Activated CD8-positive, alpha-beta memory T cell treated with anti-CD3 and anti-CD28 coated beads, Interleukin-2, amount 50 U/mL, for 1 hour (primary cell): ENCODE results near the gene LFNG.

Source experiments
- DNase-seq: peaks from one replicate; pipeline ENCODE4 v3.0.0-alpha.2; 2020; ENCODE audit errors: extremely low read depth

LFNG gene

DNA sequence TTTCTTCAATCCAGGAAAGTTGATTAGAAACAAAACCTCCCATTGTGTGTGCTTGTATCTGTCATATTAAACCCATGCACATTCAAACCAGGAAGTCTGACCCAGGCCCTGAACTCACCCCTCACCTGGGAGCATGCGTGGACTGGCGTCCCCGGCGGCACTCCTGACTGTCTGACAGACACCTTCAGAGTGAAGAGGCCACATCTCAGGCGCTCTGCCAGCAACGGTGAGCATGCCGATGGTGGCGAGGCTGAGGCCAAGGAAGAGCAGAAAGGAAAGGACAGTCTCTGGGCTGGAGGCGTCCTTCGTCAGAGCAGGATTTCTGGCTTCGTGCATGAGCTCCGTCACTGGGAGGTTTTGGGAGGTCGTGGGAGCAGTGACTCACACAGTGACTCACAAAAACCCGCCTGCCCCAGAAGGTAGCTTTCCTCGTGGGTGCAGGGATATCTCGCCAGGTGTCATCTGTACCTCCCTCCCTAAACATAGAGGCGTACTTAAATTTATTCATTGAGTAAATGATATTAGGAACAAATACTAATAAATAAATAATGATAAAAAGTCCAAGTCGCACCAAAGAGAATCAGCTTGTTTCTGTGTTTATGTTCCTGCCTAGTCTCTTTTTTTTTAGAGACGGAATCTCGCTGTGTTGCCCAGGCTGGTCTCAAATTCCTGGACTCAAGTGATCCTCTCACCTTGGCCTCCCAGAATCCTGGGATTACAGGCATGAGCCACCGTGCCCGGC lies 52.7 kb downstream of the LFNG start:
- no peak for DNase-seq

- no peak for DNase-seq
Observed at GRCh38 chr7:2573761-2574160, 54.2 kb downstream of the LFNG start.

- DNase-seq, result no peak
Observed at GRCh38 chr7:2575046-2575732, 55.6 kb downstream of the LFNG start.

DNA sequence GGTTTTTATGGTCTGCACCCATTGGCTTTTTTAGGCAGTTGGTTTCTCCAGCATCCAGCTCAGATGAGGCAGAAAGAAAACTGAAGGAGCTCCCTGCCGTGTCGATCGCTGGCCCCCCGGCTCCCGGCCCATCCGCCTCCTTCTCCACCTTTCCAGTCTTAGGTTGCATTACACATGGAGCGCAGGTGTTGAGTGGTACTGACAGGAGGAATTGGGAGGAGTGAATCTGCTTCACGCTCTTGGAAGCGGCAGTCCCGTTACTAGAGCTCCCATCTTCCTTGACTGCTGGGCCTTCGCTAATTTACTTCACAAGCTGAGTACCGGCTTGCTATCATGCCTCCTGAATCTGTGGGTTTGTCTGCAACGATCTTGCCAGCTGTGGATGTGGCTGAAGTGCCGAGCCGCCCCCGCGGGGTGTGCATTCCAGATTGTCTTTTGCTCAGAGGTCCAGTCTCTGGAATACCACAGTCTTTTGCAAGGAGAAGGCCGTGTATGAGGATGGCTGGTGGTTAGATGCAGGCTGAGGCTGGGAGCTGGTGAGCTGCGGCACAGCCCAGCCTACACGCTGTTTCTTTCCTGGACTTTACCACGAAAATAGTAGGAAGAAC lies 56.3 kb downstream of the LFNG start:
- DNase-seq, result no peak

- DNase-seq, result no peak
Observed at GRCh38 chr7:2576742-2577491, 57.3 kb downstream of the LFNG start.
